Measurements from ENCODE around the gene LYL1. TPM values are rescaled to one million over a fixed set of nuclear protein-coding genes. Genes with fewer than 3 reads are reported as not detected.

Gene LYL1
- total and polyA plus RNA-seq, 9 of the 15 experiments (the other 6 are each of a cell fraction or from before 2014, with no cell fraction given), result 1.3 to 266 (median 34.0) TPM

- TF ChIP-seq, protein P1, sequence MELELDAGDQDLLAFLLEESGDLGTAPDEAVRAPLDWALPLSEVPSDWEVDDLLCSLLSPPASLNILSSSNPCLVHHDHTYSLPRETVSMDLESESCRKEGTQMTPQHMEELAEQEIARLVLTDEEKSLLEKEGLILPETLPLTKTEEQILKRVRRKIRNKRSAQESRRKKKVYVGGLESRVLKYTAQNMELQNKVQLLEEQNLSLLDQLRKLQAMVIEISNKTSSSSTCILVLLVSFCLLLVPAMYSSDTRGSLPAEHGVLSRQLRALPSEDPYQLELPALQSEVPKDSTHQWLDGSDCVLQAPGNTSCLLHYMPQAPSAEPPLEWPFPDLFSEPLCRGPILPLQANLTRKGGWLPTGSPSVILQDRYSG (tag; conservative IDR thresholded peaks at IDR 0.05; ENCODE audit: low read depth), result no peak
- TF ChIP-seq L3MBTL2 (IDR thresholded peaks at IDR 0.05) (no peak), CBX1 (IDR thresholded peaks at IDR 0.05; ENCODE audit: low read depth) (peak; percentile 34), FOXJ2 (tag; IDR thresholded peaks at IDR 0.05) (no peak), SMARCA4 (IDR thresholded peaks at IDR 0.05) (peak; percentile 42; the same call in 1 of the 2 replicates), GMEB1 (CRISPR knock-in tag; IDR thresholded peaks at IDR 0.05) (no peak), MXI1 (IDR thresholded peaks at IDR 0.05; ENCODE audit: low read depth, low read length) (no peak), NFIC (IDR thresholded peaks at IDR 0.05) (peak; percentile 97), ZNF395 (CRISPR knock-in tag; IDR thresholded peaks at IDR 0.05) (no peak), HIVEP1 (CRISPR knock-in tag; IDR thresholded peaks at IDR 0.05) (no peak), CEBPB (tag; IDR thresholded peaks at IDR 0.05) (peak; percentile 93), SIN3B (IDR thresholded peaks at IDR 0.05; ENCODE audit: low read depth) (no peak), CTBP1 (IDR thresholded peaks at IDR 0.05; ENCODE audit: borderline replicate concordance) (peak; percentile 54; the same call in 1 of the 2 replicates), ZNF830 (CRISPR knock-in tag; IDR thresholded peaks at IDR 0.05) (no peak), ZNF197 (CRISPR knock-in tag; IDR thresholded peaks at IDR 0.05; ENCODE audit: low read depth) (no peak), PTTG1 (tag; IDR thresholded peaks at IDR 0.05; ENCODE audit: low read depth) (no peak), ZNF121 (CRISPR knock-in tag; conservative IDR thresholded peaks at IDR 0.05) (no peak)
- TF ChIP-seq, protein P2, sequence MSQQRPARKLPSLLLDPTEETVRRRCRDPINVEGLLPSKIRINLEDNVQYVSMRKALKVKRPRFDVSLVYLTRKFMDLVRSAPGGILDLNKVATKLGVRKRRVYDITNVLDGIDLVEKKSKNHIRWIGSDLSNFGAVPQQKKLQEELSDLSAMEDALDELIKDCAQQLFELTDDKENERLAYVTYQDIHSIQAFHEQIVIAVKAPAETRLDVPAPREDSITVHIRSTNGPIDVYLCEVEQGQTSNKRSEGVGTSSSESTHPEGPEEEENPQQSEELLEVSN (IDR thresholded peaks at IDR 0.05; ENCODE audit: borderline replicate concordance in 1 of 2, extremely low read depth in 1 of 2, insufficient read depth in 1 of 2, insufficient read length in 1 of 2, low read depth in 1 of 2, low read length in 1 of 2, poor library complexity in 1 of 2, severe bottlenecking in 1 of 2), result no peak
- TF ChIP-seq, protein P3, sequence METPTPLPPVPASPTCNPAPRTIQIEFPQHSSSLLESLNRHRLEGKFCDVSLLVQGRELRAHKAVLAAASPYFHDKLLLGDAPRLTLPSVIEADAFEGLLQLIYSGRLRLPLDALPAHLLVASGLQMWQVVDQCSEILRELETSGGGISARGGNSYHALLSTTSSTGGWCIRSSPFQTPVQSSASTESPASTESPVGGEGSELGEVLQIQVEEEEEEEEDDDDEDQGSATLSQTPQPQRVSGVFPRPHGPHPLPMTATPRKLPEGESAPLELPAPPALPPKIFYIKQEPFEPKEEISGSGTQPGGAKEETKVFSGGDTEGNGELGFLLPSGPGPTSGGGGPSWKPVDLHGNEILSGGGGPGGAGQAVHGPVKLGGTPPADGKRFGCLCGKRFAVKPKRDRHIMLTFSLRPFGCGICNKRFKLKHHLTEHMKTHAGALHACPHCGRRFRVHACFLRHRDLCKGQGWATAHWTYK (CRISPR knock-in tag; IDR thresholded peaks at IDR 0.05), result no peak
These were observed 44.3 kb upstream of the LYL1 start (continued) for GRCh38 chr19:13146763-13147563.

Measured in K562 (cell line).